Karpas-422 (cell line): Measurements from ENCODE around the gene USP24. TPM values are rescaled to one million over a fixed set of nuclear protein-coding genes. Genes with fewer than 3 reads are reported as not detected.
A peak's percentile ranks its signal among the peaks of the same experiment; 100 is the strongest.
"Not testable (repeated sequence)": the region's sequence is repeated elsewhere in the genome, so short reads cannot be mapped to it uniquely, and the experiment has no call there.

ENCODE experiments used
- DNase-seq: peaks from one replicate; pipeline ENCODE4 v3.0.0-alpha.2; 2015
- H2AFZ ChIP-seq: fragments of 200-600 bp; sonication (generic); 2 replicates; pipeline ENCODE4 v1.6.1; 2014; ENCODE audit warnings: antibody characterized with exemption, low read length, mixed read lengths
- H3K27ac ChIP-seq: fragments of 200-600 bp; sonication (generic); 2 replicates; pipeline ENCODE4 v1.5.1; 2014; ENCODE audit warnings: mild to moderate bottlenecking, low read length, moderate library complexity
- H3K27me3 ChIP-seq: fragments of 200-600 bp; sonication (generic); 2 replicates; pipeline ENCODE4 v1.6.1; 2014; ENCODE audit warnings: low read length, mixed read lengths
- H3K36me3 ChIP-seq: fragments of 200-600 bp; sonication (generic); 2 replicates; pipeline ENCODE4 v1.6.1; 2014; ENCODE audit warnings: low read length, mixed read lengths; ENCODE audit not compliant: insufficient read depth
- H3K4me1 ChIP-seq: fragments of 200-600 bp; sonication (generic); 2 replicates; pipeline ENCODE4 v1.6.1; 2014; ENCODE audit warnings: mild to moderate bottlenecking, low read length, mixed read lengths
- H3K4me2 ChIP-seq: fragments of 200-600 bp; sonication (generic); 2 replicates; pipeline ENCODE4 v1.6.1; 2014; ENCODE audit warnings: low read length, low read depth, mild to moderate bottlenecking; ENCODE audit not compliant: poor library complexity, severe bottlenecking
- H3K4me3 ChIP-seq: fragments of 200-600 bp; sonication (generic); 2 replicates; pipeline ENCODE4 v1.5.1; 2014; ENCODE audit warnings: mild to moderate bottlenecking, antibody characterized with exemption, low read length, mixed read lengths
- H3K79me2 ChIP-seq: fragments of 200-600 bp; sonication (generic); 2 replicates; pipeline ENCODE4 v1.6.1; 2014; ENCODE audit warnings: mild to moderate bottlenecking, low read length, mixed read lengths
- H3K9ac ChIP-seq: fragments of 200-600 bp; sonication (generic); 2 replicates; pipeline ENCODE4 v1.6.0; 2014; ENCODE audit warnings: low read length
- H3K9me2 ChIP-seq: fragments of 200-600 bp; sonication (generic), shearing (Covaris generic); replicated peaks from 2 replicates; pipeline ENCODE4 v1.6.0; 2014; ENCODE audit warnings: mild to moderate bottlenecking, low read length, moderate library complexity; ENCODE audit not compliant: insufficient read depth
- H3K9me3 ChIP-seq: fragments of 300-700, 200-600 bp; sonication (generic); 2 replicates; pipeline ENCODE4 v1.6.1; 2014; ENCODE audit warnings: low read length, mixed read lengths
- H4K20me1 ChIP-seq: fragments of 200-600 bp; sonication (generic); 2 replicates; pipeline ENCODE4 v1.6.1; 2014; ENCODE audit warnings: mild to moderate bottlenecking, antibody characterized with exemption, low read length, low read depth; ENCODE audit not compliant: insufficient read depth
- small RNA-seq: library from RNA; depleted of rRNA; stranded (forward); fragments of <200 nt; gene quantifications from one replicate; pipeline ENCODE3, GENCODE V24; 2014
- total RNA-seq: library from RNA; depleted of rRNA; stranded (reverse); fragments of >200 nt; shearing (Covaris generic); gene quantifications from 2 replicates; pipeline ENCODE4 v1.2.3, GENCODE V29; 2014; ENCODE audit warnings: low replicate concordance; rRNA removed

Gene USP24
- total RNA-seq, 1 experiment from 2014 or later = 89.8 TPM

DNA sequence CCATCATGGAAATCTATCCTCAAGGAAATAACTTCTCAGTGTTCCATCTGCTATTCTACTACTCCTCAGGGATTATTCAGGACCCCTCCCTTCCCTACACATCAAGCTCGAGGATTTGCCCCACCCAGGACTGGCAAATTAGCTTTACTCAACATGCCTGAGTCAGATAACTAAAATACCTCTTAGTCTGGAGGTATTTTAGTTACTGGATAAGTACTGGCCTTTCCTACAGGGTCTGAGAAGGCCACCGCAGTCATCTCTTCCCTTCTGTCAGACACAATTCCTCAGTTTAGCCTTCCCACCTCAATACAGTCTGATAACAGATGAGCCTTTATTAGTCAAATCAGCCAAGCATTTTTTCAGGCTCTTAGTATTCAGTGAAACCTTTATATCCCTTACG, 188.5 kb downstream of the USP24 start:
- H3K27ac ChIP-seq, H3K4me2 ChIP-seq, H3K4me1 ChIP-seq, H3K9ac ChIP-seq, H4K20me1 ChIP-seq, H3K79me2 ChIP-seq, H3K27me3 ChIP-seq, H3K9me3 ChIP-seq, H3K9me2 ChIP-seq, H3K4me3 ChIP-seq, DNase-seq, H3K36me3 ChIP-seq, H2AFZ ChIP-seq: not testable (repeated sequence)

- not testable (repeated sequence) for H3K4me2 ChIP-seq, H3K4me3 ChIP-seq, H3K9me2 ChIP-seq, H4K20me1 ChIP-seq, H3K27ac ChIP-seq, DNase-seq, H3K27me3 ChIP-seq, H2AFZ ChIP-seq, H3K9ac ChIP-seq, H3K9me3 ChIP-seq, H3K79me2 ChIP-seq, H3K36me3 ChIP-seq, H3K4me1 ChIP-seq
Measured at GRCh38 chr1:55024163-55024562, 191.0 kb downstream of the USP24 start.

DNA sequence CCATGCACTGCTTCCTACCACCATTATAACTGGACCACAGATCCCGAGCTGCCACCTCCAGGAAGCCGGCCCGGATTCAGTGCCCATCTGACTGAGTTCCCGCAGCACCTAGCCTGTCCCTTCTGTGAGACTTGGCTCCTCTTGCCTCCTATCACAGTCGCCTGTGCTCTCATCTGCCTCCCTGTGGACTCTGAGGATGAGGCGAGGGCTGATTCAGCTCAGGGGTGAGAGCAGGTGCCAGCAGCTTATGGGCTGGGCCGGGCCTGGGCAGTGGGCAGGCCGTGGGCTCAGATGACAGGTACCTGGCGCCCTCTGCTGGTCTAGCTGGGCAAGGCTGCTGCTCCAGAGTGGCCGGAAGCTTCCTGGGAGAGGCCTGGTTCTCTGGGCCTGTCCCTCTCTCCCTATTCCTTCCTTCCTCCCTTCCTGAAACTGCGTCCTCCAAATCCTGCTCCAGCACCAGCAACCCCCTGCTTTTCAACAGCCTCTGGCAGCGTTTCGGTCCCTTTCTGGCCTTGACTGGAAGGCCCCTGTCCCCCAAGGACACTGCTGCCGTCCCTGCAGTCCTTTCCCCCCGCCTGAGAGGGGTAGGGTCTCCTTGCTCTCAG, 193.1 kb downstream of the USP24 start:
- H3K9ac ChIP-seq = no peak overlapping the region
- no peak overlapping the region for H3K4me2 ChIP-seq
- H3K27ac ChIP-seq = no peak overlapping the region

DNA sequence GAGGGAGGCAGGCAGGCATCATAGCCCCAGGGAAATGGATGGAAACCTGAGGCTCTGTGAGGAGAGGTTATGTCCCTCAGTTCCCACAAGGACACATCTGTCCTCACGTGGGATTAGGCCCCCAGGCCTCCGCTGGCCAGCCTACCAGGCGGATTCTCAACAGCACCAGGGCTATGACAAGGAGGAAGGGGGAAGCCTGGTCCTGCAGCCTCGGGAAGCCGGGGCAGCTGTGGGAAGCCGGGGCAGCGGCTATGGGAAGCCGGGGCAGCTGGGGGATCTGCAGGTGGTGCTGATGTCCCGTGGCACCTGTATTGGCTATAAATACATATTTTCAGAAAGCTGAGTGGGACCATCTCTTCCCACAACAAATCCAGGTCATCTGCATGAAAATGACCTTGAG, 196.8 kb downstream of the USP24 start:
- Histone ChIP-seq H3K9me2 (no peaks in the 10 kb centered on the region), H3K4me1 (no peaks in the 10 kb centered on the region), H3K79me2 (no peaks in the 10 kb centered on the region), H3K4me3 (no peak overlapping the region), H3K27me3 (no peaks in the 10 kb centered on the region), H3K27ac (no peak overlapping the region), H3K9ac (no peak overlapping the region), H2AFZ (no peak overlapping the region), H4K20me1 (no peaks in the 10 kb centered on the region), H3K9me3 (no peaks in the 10 kb centered on the region), H3K36me3 (no peaks in the 10 kb centered on the region), H3K4me2 (no peak overlapping the region)
- DNase-seq = no peak

More for the DNA sequence above, 193.1 kb downstream of the USP24 start:
- Histone ChIP-seq H3K4me3 (no peak overlapping the region), H2AFZ (peak overlapping the region; percentile 18; the same call in 1 of the 2 replicates), H3K9me2 (no peaks in the 10 kb centered on the region), H3K4me1 (no peaks in the 10 kb centered on the region), H3K27me3 (no peaks in the 10 kb centered on the region), H3K36me3 (no peaks in the 10 kb centered on the region), H4K20me1 (no peaks in the 10 kb centered on the region), H3K79me2 (no peaks in the 10 kb centered on the region), H3K9me3 (no peaks in the 10 kb centered on the region)
- peak; percentile 88 for DNase-seq

Small RNA genes lying within 50 kb of the gene (small RNA-seq; reads per million reads assigned to genes)
- not detected for gene MIR4422

Other genes with a start within 250 kb of the USP24 start
- not detected in 2 replicates for gene TMEM61, start 234.7 kb downstream of the USP24 start, total RNA-seq
- gene BSND, start 216.4 kb downstream of the USP24 start, total RNA-seq = not detected in 2 replicates
- not detected in 2 replicates for gene PCSK9, start 175.8 kb downstream of the USP24 start, total RNA-seq